HFF-Myc (cell line): ENCODE measurements around the gene TNFSF18.

Experiments
- DNase-seq: peaks from one replicate; pipeline ENCODE4 v3.0.0-alpha.2; 2011; ENCODE audit warnings: low read depth; ENCODE audit errors: extremely low read depth
- H3K4me3 ChIP-seq: replicated peaks from 2 replicates; pipeline ENCODE4 v1.5.1; 2011; ENCODE audit warnings: low read depth, mild to moderate bottlenecking, control low read depth, low read length
- CTCF ChIP-seq: IDR thresholded peaks from 2 replicates; pipeline ENCODE4 v1.5.1; 2012; ENCODE audit warnings: mild to moderate bottlenecking, low read depth, low read length, control low read depth; ENCODE audit errors: missing control alignments

Gene TNFSF18

GRCh38 chr1:173017792-173018191 is 32.9 kb downstream of the TNFSF18 start:
- no peak for TF ChIP-seq CTCF
- H3K4me3 ChIP-seq, result no peak overlapping the region
- DNase-seq, result no peak

GRCh38 chr1:173016419-173016818 is 34.3 kb downstream of the TNFSF18 start:
- no peak for DNase-seq
- H3K4me3 ChIP-seq, result no peak overlapping the region
- TF ChIP-seq CTCF, result no peak

- DNase-seq, result no peak
- H3K4me3 ChIP-seq, result no peak overlapping the region
- no peak for TF ChIP-seq CTCF
Observed at GRCh38 chr1:173015629-173016028, 35.1 kb downstream of the TNFSF18 start.

GRCh38 chr1:173014160-173014559 is 36.6 kb downstream of the TNFSF18 start:
- no peak for TF ChIP-seq CTCF
- H3K4me3 ChIP-seq, result no peak overlapping the region
- no peak for DNase-seq

- no peak for TF ChIP-seq CTCF
- DNase-seq, result no peak
- no peak overlapping the region for H3K4me3 ChIP-seq
Observed at GRCh38 chr1:173012126-173012525, 38.6 kb downstream of the TNFSF18 start.

GRCh38 chr1:173009597-173009996 is 41.1 kb downstream of the TNFSF18 start:
- no peak for DNase-seq
- TF ChIP-seq CTCF, result no peak
- no peak overlapping the region for H3K4me3 ChIP-seq

GRCh38 chr1:173005196-173005864 is 45.4 kb downstream of the TNFSF18 start:
- no peak overlapping the region for H3K4me3 ChIP-seq
- TF ChIP-seq CTCF, result no peak
- DNase-seq, result no peak
